Panc1 (cell line): ENCODE measurements around the gene FCAMR.

Source experiments
- POLR2AphosphoS5 ChIP-seq: IDR thresholded peaks from 2 replicates; pipeline ENCODE4 v1.6.1; 2012; ENCODE audit warnings: mild to moderate bottlenecking, low read depth, low read length, moderate library complexity
- TCF7L2 ChIP-seq: IDR thresholded peaks from 2 replicates; pipeline ENCODE4 v1.6.1; 2011; ENCODE audit warnings: mild to moderate bottlenecking, low read depth, low read length, inconsistent platforms
- TF ChIP-seq, protein P1 (sequence below), 2 experiments: IDR thresholded peaks; 2 replicates each; pipeline ENCODE4 v1.6.1; 2011 to 2012; ENCODE audit warnings: low read depth in 2 of 2, control low read depth in 1 of 2, low read length in 1 of 2, mild to moderate bottlenecking in 1 of 2, moderate library complexity in 1 of 2; ENCODE audit not compliant: insufficient read depth in 1 of 2
- TF ChIP-seq, protein P2 (sequence below): fragments of 450-650 bp; IDR thresholded peaks from 2 replicates; pipeline ENCODE4 v1.5.1; 2017; ENCODE audit warnings: mild to moderate bottlenecking

DNA sequence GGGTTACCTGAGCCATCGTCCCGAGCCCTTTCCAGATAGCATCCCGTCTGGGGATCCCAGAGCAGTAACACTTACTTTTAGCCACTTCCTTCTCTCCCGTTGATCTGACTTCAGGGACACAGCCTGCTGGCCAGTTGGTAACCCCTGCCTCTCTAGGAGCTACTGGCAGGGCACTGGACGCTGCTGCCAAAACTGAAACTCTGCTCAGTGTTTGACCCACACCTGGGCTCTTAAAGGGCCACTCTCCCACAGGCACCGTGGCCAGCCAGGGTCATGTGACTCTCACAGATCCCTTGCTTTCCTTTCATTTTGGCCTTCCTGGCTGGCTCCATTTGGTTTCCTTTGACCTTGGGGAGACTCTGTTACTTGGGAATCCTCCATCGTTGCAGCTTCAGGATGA is 24.0 kb downstream of the FCAMR start, which contains the start of gene PIGR:
- TF ChIP-seq, protein P1, sequence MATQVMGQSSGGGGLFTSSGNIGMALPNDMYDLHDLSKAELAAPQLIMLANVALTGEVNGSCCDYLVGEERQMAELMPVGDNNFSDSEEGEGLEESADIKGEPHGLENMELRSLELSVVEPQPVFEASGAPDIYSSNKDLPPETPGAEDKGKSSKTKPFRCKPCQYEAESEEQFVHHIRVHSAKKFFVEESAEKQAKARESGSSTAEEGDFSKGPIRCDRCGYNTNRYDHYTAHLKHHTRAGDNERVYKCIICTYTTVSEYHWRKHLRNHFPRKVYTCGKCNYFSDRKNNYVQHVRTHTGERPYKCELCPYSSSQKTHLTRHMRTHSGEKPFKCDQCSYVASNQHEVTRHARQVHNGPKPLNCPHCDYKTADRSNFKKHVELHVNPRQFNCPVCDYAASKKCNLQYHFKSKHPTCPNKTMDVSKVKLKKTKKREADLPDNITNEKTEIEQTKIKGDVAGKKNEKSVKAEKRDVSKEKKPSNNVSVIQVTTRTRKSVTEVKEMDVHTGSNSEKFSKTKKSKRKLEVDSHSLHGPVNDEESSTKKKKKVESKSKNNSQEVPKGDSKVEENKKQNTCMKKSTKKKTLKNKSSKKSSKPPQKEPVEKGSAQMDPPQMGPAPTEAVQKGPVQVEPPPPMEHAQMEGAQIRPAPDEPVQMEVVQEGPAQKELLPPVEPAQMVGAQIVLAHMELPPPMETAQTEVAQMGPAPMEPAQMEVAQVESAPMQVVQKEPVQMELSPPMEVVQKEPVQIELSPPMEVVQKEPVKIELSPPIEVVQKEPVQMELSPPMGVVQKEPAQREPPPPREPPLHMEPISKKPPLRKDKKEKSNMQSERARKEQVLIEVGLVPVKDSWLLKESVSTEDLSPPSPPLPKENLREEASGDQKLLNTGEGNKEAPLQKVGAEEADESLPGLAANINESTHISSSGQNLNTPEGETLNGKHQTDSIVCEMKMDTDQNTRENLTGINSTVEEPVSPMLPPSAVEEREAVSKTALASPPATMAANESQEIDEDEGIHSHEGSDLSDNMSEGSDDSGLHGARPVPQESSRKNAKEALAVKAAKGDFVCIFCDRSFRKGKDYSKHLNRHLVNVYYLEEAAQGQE (IDR thresholded peaks at IDR 0.05; ENCODE audit: insufficient read depth in 1 of 2, low read depth in 2 of 2, low read length in 1 of 2) = no peak
- TF ChIP-seq, protein P2, sequence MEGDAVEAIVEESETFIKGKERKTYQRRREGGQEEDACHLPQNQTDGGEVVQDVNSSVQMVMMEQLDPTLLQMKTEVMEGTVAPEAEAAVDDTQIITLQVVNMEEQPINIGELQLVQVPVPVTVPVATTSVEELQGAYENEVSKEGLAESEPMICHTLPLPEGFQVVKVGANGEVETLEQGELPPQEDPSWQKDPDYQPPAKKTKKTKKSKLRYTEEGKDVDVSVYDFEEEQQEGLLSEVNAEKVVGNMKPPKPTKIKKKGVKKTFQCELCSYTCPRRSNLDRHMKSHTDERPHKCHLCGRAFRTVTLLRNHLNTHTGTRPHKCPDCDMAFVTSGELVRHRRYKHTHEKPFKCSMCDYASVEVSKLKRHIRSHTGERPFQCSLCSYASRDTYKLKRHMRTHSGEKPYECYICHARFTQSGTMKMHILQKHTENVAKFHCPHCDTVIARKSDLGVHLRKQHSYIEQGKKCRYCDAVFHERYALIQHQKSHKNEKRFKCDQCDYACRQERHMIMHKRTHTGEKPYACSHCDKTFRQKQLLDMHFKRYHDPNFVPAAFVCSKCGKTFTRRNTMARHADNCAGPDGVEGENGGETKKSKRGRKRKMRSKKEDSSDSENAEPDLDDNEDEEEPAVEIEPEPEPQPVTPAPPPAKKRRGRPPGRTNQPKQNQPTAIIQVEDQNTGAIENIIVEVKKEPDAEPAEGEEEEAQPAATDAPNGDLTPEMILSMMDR = no peak
- no peak for TF ChIP-seq TCF7L2
- no peak for TF ChIP-seq POLR2AphosphoS5
